ENCODE measurements around the gene TRAPPC5.

DNA sequence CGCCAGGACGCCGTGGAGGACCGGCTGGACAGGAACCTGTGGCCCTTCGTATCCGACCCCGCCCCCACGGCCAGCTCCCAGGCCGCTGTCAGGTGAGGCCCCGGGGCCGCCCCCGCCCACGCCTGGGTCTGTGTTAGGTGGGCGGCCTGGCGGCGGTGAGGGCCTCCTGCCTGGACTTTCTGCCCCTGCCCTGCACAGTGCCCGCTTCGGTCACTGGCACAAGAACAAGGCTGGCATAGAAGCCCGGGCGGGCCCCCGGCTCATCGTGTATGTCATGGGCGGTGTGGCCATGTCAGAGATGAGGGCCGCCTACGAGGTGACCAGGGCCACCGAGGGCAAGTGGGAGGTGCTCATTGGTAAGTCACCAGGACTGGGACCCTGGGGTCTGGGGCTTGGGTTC is 33.5 kb upstream of the TRAPPC5 start:
- TF ChIP-seq, protein P1, sequence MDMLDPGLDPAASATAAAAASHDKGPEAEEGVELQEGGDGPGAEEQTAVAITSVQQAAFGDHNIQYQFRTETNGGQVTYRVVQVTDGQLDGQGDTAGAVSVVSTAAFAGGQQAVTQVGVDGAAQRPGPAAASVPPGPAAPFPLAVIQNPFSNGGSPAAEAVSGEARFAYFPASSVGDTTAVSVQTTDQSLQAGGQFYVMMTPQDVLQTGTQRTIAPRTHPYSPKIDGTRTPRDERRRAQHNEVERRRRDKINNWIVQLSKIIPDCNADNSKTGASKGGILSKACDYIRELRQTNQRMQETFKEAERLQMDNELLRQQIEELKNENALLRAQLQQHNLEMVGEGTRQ (CRISPR knock-in tag; IDR thresholded peaks at IDR 0.05), result no peak
- TF ChIP-seq, protein P2, sequence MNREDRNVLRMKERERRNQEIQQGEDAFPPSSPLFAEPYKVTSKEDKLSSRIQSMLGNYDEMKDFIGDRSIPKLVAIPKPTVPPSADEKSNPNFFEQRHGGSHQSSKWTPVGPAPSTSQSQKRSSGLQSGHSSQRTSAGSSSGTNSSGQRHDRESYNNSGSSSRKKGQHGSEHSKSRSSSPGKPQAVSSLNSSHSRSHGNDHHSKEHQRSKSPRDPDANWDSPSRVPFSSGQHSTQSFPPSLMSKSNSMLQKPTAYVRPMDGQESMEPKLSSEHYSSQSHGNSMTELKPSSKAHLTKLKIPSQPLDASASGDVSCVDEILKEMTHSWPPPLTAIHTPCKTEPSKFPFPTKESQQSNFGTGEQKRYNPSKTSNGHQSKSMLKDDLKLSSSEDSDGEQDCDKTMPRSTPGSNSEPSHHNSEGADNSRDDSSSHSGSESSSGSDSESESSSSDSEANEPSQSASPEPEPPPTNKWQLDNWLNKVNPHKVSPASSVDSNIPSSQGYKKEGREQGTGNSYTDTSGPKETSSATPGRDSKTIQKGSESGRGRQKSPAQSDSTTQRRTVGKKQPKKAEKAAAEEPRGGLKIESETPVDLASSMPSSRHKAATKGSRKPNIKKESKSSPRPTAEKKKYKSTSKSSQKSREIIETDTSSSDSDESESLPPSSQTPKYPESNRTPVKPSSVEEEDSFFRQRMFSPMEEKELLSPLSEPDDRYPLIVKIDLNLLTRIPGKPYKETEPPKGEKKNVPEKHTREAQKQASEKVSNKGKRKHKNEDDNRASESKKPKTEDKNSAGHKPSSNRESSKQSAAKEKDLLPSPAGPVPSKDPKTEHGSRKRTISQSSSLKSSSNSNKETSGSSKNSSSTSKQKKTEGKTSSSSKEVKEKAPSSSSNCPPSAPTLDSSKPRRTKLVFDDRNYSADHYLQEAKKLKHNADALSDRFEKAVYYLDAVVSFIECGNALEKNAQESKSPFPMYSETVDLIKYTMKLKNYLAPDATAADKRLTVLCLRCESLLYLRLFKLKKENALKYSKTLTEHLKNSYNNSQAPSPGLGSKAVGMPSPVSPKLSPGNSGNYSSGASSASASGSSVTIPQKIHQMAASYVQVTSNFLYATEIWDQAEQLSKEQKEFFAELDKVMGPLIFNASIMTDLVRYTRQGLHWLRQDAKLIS (CRISPR knock-in tag; IDR thresholded peaks at IDR 0.05; ENCODE audit: borderline replicate concordance), result no peak
- TF ChIP-seq CREB1 (CRISPR knock-in tag; IDR thresholded peaks at IDR 0.05) (no peak), FOXK1 (CRISPR knock-in tag; IDR thresholded peaks at IDR 0.05) (no peak), FOXJ3 (CRISPR knock-in tag; IDR thresholded peaks at IDR 0.05; ENCODE audit: borderline replicate concordance) (no peak)
- TF ChIP-seq, protein P3, sequence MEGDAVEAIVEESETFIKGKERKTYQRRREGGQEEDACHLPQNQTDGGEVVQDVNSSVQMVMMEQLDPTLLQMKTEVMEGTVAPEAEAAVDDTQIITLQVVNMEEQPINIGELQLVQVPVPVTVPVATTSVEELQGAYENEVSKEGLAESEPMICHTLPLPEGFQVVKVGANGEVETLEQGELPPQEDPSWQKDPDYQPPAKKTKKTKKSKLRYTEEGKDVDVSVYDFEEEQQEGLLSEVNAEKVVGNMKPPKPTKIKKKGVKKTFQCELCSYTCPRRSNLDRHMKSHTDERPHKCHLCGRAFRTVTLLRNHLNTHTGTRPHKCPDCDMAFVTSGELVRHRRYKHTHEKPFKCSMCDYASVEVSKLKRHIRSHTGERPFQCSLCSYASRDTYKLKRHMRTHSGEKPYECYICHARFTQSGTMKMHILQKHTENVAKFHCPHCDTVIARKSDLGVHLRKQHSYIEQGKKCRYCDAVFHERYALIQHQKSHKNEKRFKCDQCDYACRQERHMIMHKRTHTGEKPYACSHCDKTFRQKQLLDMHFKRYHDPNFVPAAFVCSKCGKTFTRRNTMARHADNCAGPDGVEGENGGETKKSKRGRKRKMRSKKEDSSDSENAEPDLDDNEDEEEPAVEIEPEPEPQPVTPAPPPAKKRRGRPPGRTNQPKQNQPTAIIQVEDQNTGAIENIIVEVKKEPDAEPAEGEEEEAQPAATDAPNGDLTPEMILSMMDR (IDR thresholded peaks at IDR 0.05), result no peak
- TF ChIP-seq, protein P4, sequence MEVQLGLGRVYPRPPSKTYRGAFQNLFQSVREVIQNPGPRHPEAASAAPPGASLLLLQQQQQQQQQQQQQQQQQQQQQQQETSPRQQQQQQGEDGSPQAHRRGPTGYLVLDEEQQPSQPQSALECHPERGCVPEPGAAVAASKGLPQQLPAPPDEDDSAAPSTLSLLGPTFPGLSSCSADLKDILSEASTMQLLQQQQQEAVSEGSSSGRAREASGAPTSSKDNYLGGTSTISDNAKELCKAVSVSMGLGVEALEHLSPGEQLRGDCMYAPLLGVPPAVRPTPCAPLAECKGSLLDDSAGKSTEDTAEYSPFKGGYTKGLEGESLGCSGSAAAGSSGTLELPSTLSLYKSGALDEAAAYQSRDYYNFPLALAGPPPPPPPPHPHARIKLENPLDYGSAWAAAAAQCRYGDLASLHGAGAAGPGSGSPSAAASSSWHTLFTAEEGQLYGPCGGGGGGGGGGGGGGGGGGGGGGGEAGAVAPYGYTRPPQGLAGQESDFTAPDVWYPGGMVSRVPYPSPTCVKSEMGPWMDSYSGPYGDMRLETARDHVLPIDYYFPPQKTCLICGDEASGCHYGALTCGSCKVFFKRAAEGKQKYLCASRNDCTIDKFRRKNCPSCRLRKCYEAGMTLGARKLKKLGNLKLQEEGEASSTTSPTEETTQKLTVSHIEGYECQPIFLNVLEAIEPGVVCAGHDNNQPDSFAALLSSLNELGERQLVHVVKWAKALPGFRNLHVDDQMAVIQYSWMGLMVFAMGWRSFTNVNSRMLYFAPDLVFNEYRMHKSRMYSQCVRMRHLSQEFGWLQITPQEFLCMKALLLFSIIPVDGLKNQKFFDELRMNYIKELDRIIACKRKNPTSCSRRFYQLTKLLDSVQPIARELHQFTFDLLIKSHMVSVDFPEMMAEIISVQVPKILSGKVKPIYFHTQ (CRISPR knock-in tag; IDR thresholded peaks at IDR 0.05), result no peak
